CD14-positive monocyte (primary cell): ENCODE results near the gene ESPNL. TPM values are rescaled to one million over a fixed set of nuclear protein-coding genes. Genes with fewer than 3 reads are reported as not detected.
"Not testable (repeated sequence)": the region's sequence is repeated elsewhere in the genome, so short reads cannot be mapped to it uniquely, and the experiment has no call there.

Source experiments
- DNase-seq, 3 donors: peaks; one replicate each; pipeline ENCODE4 v3.0.0-alpha.2; 2011 to 2022
- H2AFZ ChIP-seq: 2 replicates; pipeline ENCODE4 v1.6.0; 2012; ENCODE audit warnings: mild to moderate bottlenecking, low read depth, low read length, inconsistent platforms; ENCODE audit not compliant: insufficient read depth, poor library complexity, severe bottlenecking
- H3K27ac ChIP-seq, 2 donors: 1 replicate in 1 of 2; 2 replicates in 1 of 2; pipeline ENCODE4 v1.5.1; 2012 to 2013; ENCODE audit warnings: low read length in 2 of 2, control low read depth in 1 of 2, inconsistent platforms in 1 of 2, low read depth in 1 of 2, mild to moderate bottlenecking in 1 of 2
- H3K27me3 ChIP-seq, 2 donors: one replicate each; pipeline versions ENCODE4 v1.6.0 to v1.6.1; 2011 to 2013; ENCODE audit warnings: low read length in 2 of 2; ENCODE audit not compliant: control insufficient read depth in 2 of 2, insufficient read depth in 2 of 2
- H3K36me3 ChIP-seq, 2 donors: replicated peaks in 1 of 2; 1 replicate in 1 of 2; 2 replicates in 1 of 2; pipeline versions ENCODE4 v1.5.1 to v1.6.1; 2012 to 2013; ENCODE audit warnings: low read length in 2 of 2, control low read depth in 1 of 2, inconsistent platforms in 1 of 2, mild to moderate bottlenecking in 1 of 2; ENCODE audit not compliant: insufficient read depth in 2 of 2, control insufficient read depth in 1 of 2
- H3K4me1 ChIP-seq, 2 donors: 1 replicate in 1 of 2; 2 replicates in 1 of 2; pipeline versions ENCODE4 v1.5.1 to v1.6.1; 2012 to 2013; ENCODE audit warnings: low read length in 2 of 2, control low read depth in 1 of 2, inconsistent platforms in 1 of 2, mild to moderate bottlenecking in 1 of 2, moderate library complexity in 1 of 2; ENCODE audit not compliant: insufficient read depth in 2 of 2, control insufficient read depth in 1 of 2
- H3K4me2 ChIP-seq: replicated peaks from 2 replicates; pipeline ENCODE3; 2012; ENCODE audit warnings: low read length, moderate library complexity, mild to moderate bottlenecking; ENCODE audit not compliant: poor library complexity, severe bottlenecking; ENCODE audit errors: extremely low read depth
- H3K4me3 ChIP-seq, 3 experiments: fragments of 200-600 bp in 1 of 3; sonication (generic) in 1 of 3; replicated peaks in 1 of 3; 1 replicate in 2 of 3; 2 replicates in 1 of 3; pipeline ENCODE4 v1.5.1; 2011 to 2013; ENCODE audit warnings: low read length in 3 of 3, mild to moderate bottlenecking in 3 of 3, control low read depth in 2 of 3, low read depth in 2 of 3, inconsistent platforms in 1 of 3, moderate library complexity in 1 of 3
- H3K79me2 ChIP-seq: 2 replicates; pipeline ENCODE4 v1.6.0; 2012; ENCODE audit warnings: mild to moderate bottlenecking, control low read depth, inconsistent platforms, low read length, moderate library complexity; ENCODE audit not compliant: insufficient read depth
- H3K9ac ChIP-seq: 2 replicates; pipeline ENCODE4 v1.6.0; 2017; ENCODE audit warnings: low read length, mild to moderate bottlenecking; ENCODE audit not compliant: insufficient read depth, poor library complexity, severe bottlenecking
- H3K9me3 ChIP-seq, 2 donors: replicated peaks in 1 of 2; 1 replicate in 1 of 2; 2 replicates in 1 of 2; pipeline versions ENCODE4 v1.5.1 to v1.6.1; 2012 to 2013; ENCODE audit warnings: low read length in 2 of 2, control low read depth in 1 of 2; ENCODE audit not compliant: control insufficient read depth in 1 of 2, insufficient read depth in 1 of 2
- H4K20me1 ChIP-seq: 2 replicates; pipeline ENCODE4 v1.6.0; 2012; ENCODE audit warnings: mild to moderate bottlenecking, low read length, control low read depth, moderate library complexity; ENCODE audit not compliant: insufficient read depth
- H3K27ac Mint-ChIP-seq, 7 donors: one replicate each; pipeline ENCODE4 v1.8.0; 2020; ENCODE audit warnings: mild to moderate bottlenecking in 7 of 7, mixed read lengths in 7 of 7, moderate library complexity in 6 of 7, inconsistent platforms in 2 of 7
- H3K27me3 Mint-ChIP-seq, 3 donors: one replicate each; pipeline ENCODE4 v1.8.0; 2021 to 2022; ENCODE audit warnings: low read depth in 3 of 3, mild to moderate bottlenecking in 3 of 3, mixed read lengths in 3 of 3, moderate library complexity in 3 of 3, inconsistent platforms in 1 of 3
- H3K36me3 Mint-ChIP-seq, 2 donors: one replicate each; pipeline ENCODE4 v1.8.0; 2020; ENCODE audit warnings: mixed read lengths in 2 of 2, inconsistent platforms in 1 of 2, mild to moderate bottlenecking in 1 of 2
- H3K4me1 Mint-ChIP-seq: one replicate; pipeline ENCODE4 v1.8.0; 2020; ENCODE audit warnings: mild to moderate bottlenecking, mixed read lengths
- H3K4me3 Mint-ChIP-seq, 2 donors: one replicate each; pipeline ENCODE4 v1.8.0; 2020; ENCODE audit warnings: mild to moderate bottlenecking in 2 of 2, mixed read lengths in 2 of 2, moderate library complexity in 1 of 2
- H3K9me3 Mint-ChIP-seq, 7 donors: one replicate each; pipeline ENCODE4 v1.8.0; 2020 to 2022; ENCODE audit warnings: mixed read lengths in 7 of 7, mild to moderate bottlenecking in 6 of 7, moderate library complexity in 6 of 7, inconsistent platforms in 2 of 7
- WGBS: methylation state at CpG from one replicate; pipeline ENCODE4 v1.1.5; 2013; ENCODE audit warnings: missing lambda C conversion rate; ENCODE audit not compliant: insufficient coverage; 5-methylcytosine and 5-hydroxymethylcytosine counted together
- intact Hi-C, 2 donors: fragments of 100-400 bp; cut with micrococcal nuclease; formaldehyde crosslinking; loops; one replicate each; pipeline versions ENCODE4 v1.15.0 to v1.15.1; 2023
- polyA plus RNA-seq, 3 donors: library from polyadenylated mRNA; depleted of rRNA in 1 of 3; unstranded in 2 of 3; stranded (reverse) in 1 of 3; fragments of 300-500 nt in 2 of 3; fragments of >200 nt in 1 of 3; fragmentation: Illumina TruSeq in 2 of 3; gene quantifications; 1 replicate in 2 of 3; 2 replicates in 1 of 3; pipeline ENCODE4 v1.2.3, GENCODE V29; 2012 to 2021
- TF ChIP-seq, protein P1 (sequence below): fragments of 200-600 bp; IDR thresholded peaks from one replicate; pipeline ENCODE4 v1.8.0; 2022; ENCODE audit warnings: antibody characterized with exemption, mild to moderate bottlenecking

ESPNL gene
- polyA plus RNA-seq, 3 donors = not detected

DNA sequence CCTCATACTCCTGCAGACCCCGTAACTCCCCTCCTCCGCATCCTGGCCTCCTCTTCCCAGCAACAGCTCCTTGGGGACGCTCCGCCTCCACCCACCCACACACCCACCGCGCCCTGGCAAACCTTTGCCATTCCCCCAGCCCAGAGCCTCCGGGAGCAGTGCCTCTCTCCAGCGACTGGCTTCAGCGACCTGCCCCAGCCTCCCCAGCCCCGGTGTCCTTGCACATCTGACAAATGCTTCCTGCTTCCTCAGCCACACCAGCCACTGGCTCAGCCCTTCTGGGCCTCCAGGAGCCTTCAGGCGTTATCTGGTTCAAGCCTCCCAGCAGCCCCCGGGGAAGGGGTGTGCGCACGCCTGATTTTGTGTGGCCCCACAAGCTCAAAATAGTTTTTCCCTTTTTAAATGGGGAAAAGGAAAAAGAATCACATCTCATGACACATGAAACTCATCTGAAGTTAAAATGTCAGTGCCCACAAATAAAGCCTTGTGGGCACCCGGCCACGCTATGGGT, 14.2 kb downstream of the ESPNL start:
- Histone ChIP-seq H3K4me3 (no peak overlapping the region), H4K20me1 (no peaks in the 10 kb centered on the region), H3K4me2 (no peak overlapping the region), H3K4me1 (no peaks in the 10 kb centered on the region), H2AFZ (no peak overlapping the region), H3K27me3 (no peaks in the 10 kb centered on the region), H3K27ac (no peak overlapping the region), H3K36me3 (no peaks in the 10 kb centered on the region), H3K79me2 (no peaks in the 10 kb centered on the region), H3K9ac (no peak overlapping the region), H3K9me3 (peaks cover 7 to 11% of the 10 kb centered on the region in 2 donors)
- Mint-ChIP-seq H3K9me3 (peaks cover 8 to 31% (median 19%) of the 10 kb centered on the region in 7 donors), H3K27me3 (peaks cover 12 to 17% (median 16%) of the 10 kb centered on the region in 3 donors), H3K4me1 (no peaks in the 10 kb centered on the region), H3K4me3 (no peak overlapping the region), H3K36me3 (no peaks in the 10 kb centered on the region), H3K27ac (no peak overlapping the region)
- WGBS = 85% methylated on average over 12 of the region's 16 CpGs
- TF ChIP-seq, protein P1, sequence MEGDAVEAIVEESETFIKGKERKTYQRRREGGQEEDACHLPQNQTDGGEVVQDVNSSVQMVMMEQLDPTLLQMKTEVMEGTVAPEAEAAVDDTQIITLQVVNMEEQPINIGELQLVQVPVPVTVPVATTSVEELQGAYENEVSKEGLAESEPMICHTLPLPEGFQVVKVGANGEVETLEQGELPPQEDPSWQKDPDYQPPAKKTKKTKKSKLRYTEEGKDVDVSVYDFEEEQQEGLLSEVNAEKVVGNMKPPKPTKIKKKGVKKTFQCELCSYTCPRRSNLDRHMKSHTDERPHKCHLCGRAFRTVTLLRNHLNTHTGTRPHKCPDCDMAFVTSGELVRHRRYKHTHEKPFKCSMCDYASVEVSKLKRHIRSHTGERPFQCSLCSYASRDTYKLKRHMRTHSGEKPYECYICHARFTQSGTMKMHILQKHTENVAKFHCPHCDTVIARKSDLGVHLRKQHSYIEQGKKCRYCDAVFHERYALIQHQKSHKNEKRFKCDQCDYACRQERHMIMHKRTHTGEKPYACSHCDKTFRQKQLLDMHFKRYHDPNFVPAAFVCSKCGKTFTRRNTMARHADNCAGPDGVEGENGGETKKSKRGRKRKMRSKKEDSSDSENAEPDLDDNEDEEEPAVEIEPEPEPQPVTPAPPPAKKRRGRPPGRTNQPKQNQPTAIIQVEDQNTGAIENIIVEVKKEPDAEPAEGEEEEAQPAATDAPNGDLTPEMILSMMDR = no peak
- DNase-seq = no peak
- intact Hi-C loops = no loop called here

- Histone ChIP-seq H4K20me1 (no peaks in the 10 kb centered on the region), H3K9ac (no peak overlapping the region), H3K36me3 (no peaks in the 10 kb centered on the region), H3K4me1 (no peaks in the 10 kb centered on the region), H2AFZ (no peak overlapping the region), H3K79me2 (no peaks in the 10 kb centered on the region), H3K27me3 (peaks cover 0 to 2% of the 10 kb centered on the region in 2 donors), H3K27ac (no peak overlapping the region), H3K9me3 (peaks cover 7 to 11% of the 10 kb centered on the region in 2 donors), H3K4me2 (no peak overlapping the region), H3K4me3 (no peak overlapping the region)
- no peaks in the 10 kb centered on the region for H3K36me3 Mint-ChIP-seq
- H3K27ac Mint-ChIP-seq = peak overlapping the region in 1 of 7 donors; percentile 43
- WGBS = 97% methylated on average over 31 of the region's 32 CpGs
- peaks cover 8 to 31% (median 19%) of the 10 kb centered on the region in 7 donors for H3K9me3 Mint-ChIP-seq
- H3K4me3 Mint-ChIP-seq = no peak overlapping the region
- TF ChIP-seq, protein P1 = no peak
- peaks cover 12 to 20% (median 16%) of the 10 kb centered on the region in 3 donors for H3K27me3 Mint-ChIP-seq
- intact Hi-C loops = no loop called here
- no peak for DNase-seq
- no peaks in the 10 kb centered on the region for H3K4me1 Mint-ChIP-seq
Measured at GRCh38 chr2:238114851-238115660, 14.9 kb downstream of the ESPNL start.

DNA sequence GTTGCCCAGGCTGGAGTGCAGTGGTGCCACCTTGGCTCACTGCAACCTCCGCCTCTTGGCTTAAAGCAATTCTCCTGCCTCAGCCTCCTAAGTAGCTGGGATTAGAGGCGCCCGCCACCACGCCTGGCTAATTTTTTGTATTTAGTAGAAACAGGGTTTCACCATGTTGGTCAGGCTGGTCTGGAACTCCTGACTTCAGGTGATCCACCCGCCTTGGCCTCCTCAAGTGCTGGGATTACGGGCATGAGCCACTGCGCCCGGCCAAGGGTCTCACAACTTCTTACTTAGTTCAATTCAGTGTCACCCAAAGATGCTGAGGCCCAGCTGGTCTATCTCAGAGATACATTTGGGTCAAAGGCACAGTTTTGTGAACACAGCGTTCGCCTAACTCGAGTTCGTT, 15.6 kb downstream of the ESPNL start:
- H3K36me3 ChIP-seq, H4K20me1 ChIP-seq, H3K4me2 ChIP-seq, H3K79me2 ChIP-seq, H2AFZ ChIP-seq, H3K27me3 ChIP-seq, H3K4me3 Mint-ChIP-seq, H3K4me1 Mint-ChIP-seq, intact Hi-C loops, H3K9ac ChIP-seq, H3K4me3 ChIP-seq, H3K27ac Mint-ChIP-seq, DNase-seq, H3K36me3 Mint-ChIP-seq, H3K4me1 ChIP-seq, H3K27ac ChIP-seq: not testable (repeated sequence)
- peaks cover 7 to 11% of the 10 kb centered on the region in 2 donors for H3K9me3 ChIP-seq
- Mint-ChIP-seq H3K27me3 (peaks cover 12 to 20% (median 16%) of the 10 kb centered on the region in 3 donors), H3K9me3 (peaks cover 8 to 29% (median 19%) of the 10 kb centered on the region in 7 donors)
- 100% methylated on average over 4 of the region's 12 CpGs for WGBS
